Naive thymus-derived CD4-positive, alpha-beta T cell (primary cell): ENCODE data around the gene HSD17B13. TPM values are rescaled to one million over a fixed set of nuclear protein-coding genes. Genes with fewer than 3 reads are reported as not detected.
"Not testable (repeated sequence)": the region's sequence is repeated elsewhere in the genome, so short reads cannot be mapped to it uniquely, and the experiment has no call there.

Source experiments
- ATAC-seq: fragments of 150-1000 bp; cut with Tn5 transposase; 2 replicates; pipeline ENCODE4 v1.10.0; 2021; ENCODE audit warnings: mild to moderate bottlenecking, moderate library complexity
- CTCF ChIA-PET: fragments of 350-600 bp; sonication (Branson Sonifier 250); formaldehyde crosslinking; loops from one replicate; lab custom pipeline; 2021; ENCODE audit warnings: antibody characterized with exemption; lab: Charles Lee
- POLR2A ChIA-PET: fragments of 350-600 bp; sonication (Branson Sonifier 250); formaldehyde crosslinking; loops from one replicate; lab custom pipeline; 2021; ENCODE audit warnings: antibody characterized with exemption, inconsistent platforms; lab: Charles Lee
- DNase-seq, 9 donors: peaks; one replicate each; pipeline versions ENCODE4 v3.0.0 to v3.0.0-alpha.2; 2020 to 2022; ENCODE audit warnings: mixed read lengths in 1 of 9
- H3K27ac ChIP-seq: one replicate; pipeline ENCODE4 v1.7.0; 2013; ENCODE audit warnings: mild to moderate bottlenecking, low read depth, low read length, moderate library complexity
- H3K27me3 ChIP-seq, 2 donors: one replicate each; pipeline ENCODE4 v1.7.0; 2013; ENCODE audit warnings: low read length in 2 of 2, mild to moderate bottlenecking in 2 of 2, moderate library complexity in 2 of 2; ENCODE audit not compliant: control insufficient read depth in 2 of 2, insufficient read depth in 2 of 2
- H3K36me3 ChIP-seq, 3 experiments: 1 replicate in 2 of 3; 2 replicates in 1 of 3; pipeline ENCODE4 v1.7.0; 2013; ENCODE audit warnings: low read length in 3 of 3, mild to moderate bottlenecking in 3 of 3, moderate library complexity in 1 of 3; ENCODE audit not compliant: insufficient read depth in 3 of 3, control insufficient read depth in 2 of 3
- H3K4me1 ChIP-seq, 2 donors: one replicate each; pipeline ENCODE4 v1.7.0; 2013; ENCODE audit warnings: low read length in 2 of 2, mild to moderate bottlenecking in 2 of 2, moderate library complexity in 1 of 2; ENCODE audit not compliant: control insufficient read depth in 2 of 2, insufficient read depth in 2 of 2
- H3K4me3 ChIP-seq: 2 replicates; pipeline ENCODE4 v1.7.0; 2013; ENCODE audit warnings: mild to moderate bottlenecking, low read length
- H3K9me3 ChIP-seq, 3 experiments: 1 replicate in 2 of 3; 2 replicates in 1 of 3; pipeline ENCODE4 v1.7.0; 2013; ENCODE audit warnings: low read length in 3 of 3; ENCODE audit not compliant: control insufficient read depth in 2 of 3
- H3K27ac Mint-ChIP-seq, 9 donors: one replicate each; pipeline ENCODE4 v1.8.0; 2020 to 2022; ENCODE audit warnings: mixed read lengths in 9 of 9, mild to moderate bottlenecking in 8 of 9, moderate library complexity in 5 of 9, inconsistent platforms in 2 of 9
- H3K27me3 Mint-ChIP-seq, 5 donors: one replicate each; pipeline ENCODE4 v1.8.0; 2021 to 2022; ENCODE audit warnings: mixed read lengths in 5 of 5, mild to moderate bottlenecking in 1 of 5
- H3K36me3 Mint-ChIP-seq, 5 donors: one replicate each; pipeline ENCODE4 v1.8.0; 2020 to 2022; ENCODE audit warnings: mixed read lengths in 5 of 5, mild to moderate bottlenecking in 3 of 5, inconsistent platforms in 1 of 5
- H3K4me1 Mint-ChIP-seq, 7 donors: one replicate each; pipeline ENCODE4 v1.8.0; 2020 to 2022; ENCODE audit warnings: mixed read lengths in 7 of 7, mild to moderate bottlenecking in 3 of 7, inconsistent platforms in 1 of 7
- H3K4me3 Mint-ChIP-seq, 10 donors: one replicate each; pipeline ENCODE4 v1.8.0; 2020 to 2022; ENCODE audit warnings: mild to moderate bottlenecking in 10 of 10, mixed read lengths in 10 of 10, moderate library complexity in 6 of 10, inconsistent platforms in 2 of 10
- H3K9me3 Mint-ChIP-seq, 11 donors: one replicate each; pipeline ENCODE4 v1.8.0; 2020 to 2022; ENCODE audit warnings: mixed read lengths in 11 of 11, mild to moderate bottlenecking in 4 of 11, inconsistent platforms in 1 of 11, moderate library complexity in 1 of 11
- intact Hi-C, 2 donors: fragments of 100-400 bp; cut with micrococcal nuclease; formaldehyde crosslinking; loops; one replicate each; pipeline ENCODE4 v1.15.1; 2023
- polyA plus RNA-seq, 2 donors: library from polyadenylated mRNA; unstranded; fragments of 300-500 nt; fragmentation: Illumina TruSeq; gene quantifications; one replicate each; pipeline ENCODE4 v1.2.3, GENCODE V29; 2021
- total RNA-seq, 6 experiments: library from RNA in 5 of 6; stranded (reverse) in 5 of 6; gene quantifications; 1 replicate in 5 of 6; 2 replicates in 1 of 6; pipeline ENCODE4 v1.2.3 and lab custom pipeline; 2021 to 2026

Gene HSD17B13
- total and polyA plus RNA-seq, 7 experiments from 2014 or later: 0.09 to 0.89 (median 0.36) TPM; not detected in 1

- Mint-ChIP-seq H3K4me3 (no peak overlapping the region), H3K27ac (no peak overlapping the region), H3K36me3 (peaks cover 0 to 6% (median 0%) of the 10 kb centered on the region in 5 donors), H3K9me3 (peaks cover 0 to 15% (median 11%) of the 10 kb centered on the region in 11 donors), H3K4me1 (no peaks in the 10 kb centered on the region), H3K27me3 (peaks cover 0 to 6% (median 4%) of the 10 kb centered on the region in 5 donors)
- ChIA-PET POLR2A (no interaction called here), CTCF (no interaction called here)
- DNase-seq (no peak), ATAC-seq (no peak)
- Histone ChIP-seq H3K9me3 (no peaks in the 10 kb centered on the region), H3K27ac (no peak overlapping the region), H3K36me3 (no peaks in the 10 kb centered on the region), H3K4me1 (no peaks in the 10 kb centered on the region), H3K4me3 (no peak overlapping the region), H3K27me3 (no peaks in the 10 kb centered on the region)
- intact Hi-C loops: no loop called here
These were observed 24.3 kb downstream of the HSD17B13 start for GRCh38 chr4:87298362-87298761.

- H3K27ac ChIP-seq, H3K27ac Mint-ChIP-seq, H3K4me1 Mint-ChIP-seq, ATAC-seq, H3K36me3 Mint-ChIP-seq, H3K4me1 ChIP-seq, H3K4me3 ChIP-seq, DNase-seq, H3K4me3 Mint-ChIP-seq, POLR2A ChIA-PET, H3K27me3 Mint-ChIP-seq, H3K27me3 ChIP-seq, H3K9me3 ChIP-seq, intact Hi-C loops, CTCF ChIA-PET, H3K36me3 ChIP-seq: not testable (repeated sequence)
- peaks cover 0 to 21% (median 11%) of the 10 kb centered on the region in 11 donors for H3K9me3 Mint-ChIP-seq
These were observed 27.8 kb downstream of the HSD17B13 start for GRCh38 chr4:87294911-87295310.

GRCh38 chr4:87293889-87294288, 28.8 kb downstream of the HSD17B13 start:
- H3K4me1 Mint-ChIP-seq, H3K27ac ChIP-seq, H3K4me3 Mint-ChIP-seq, DNase-seq, intact Hi-C loops, H3K27ac Mint-ChIP-seq, H3K36me3 ChIP-seq, H3K9me3 ChIP-seq, H3K36me3 Mint-ChIP-seq, H3K4me3 ChIP-seq, H3K27me3 Mint-ChIP-seq, POLR2A ChIA-PET, CTCF ChIA-PET, ATAC-seq, H3K4me1 ChIP-seq, H3K27me3 ChIP-seq: not testable (repeated sequence)
- peaks cover 0 to 21% (median 11%) of the 10 kb centered on the region in 11 donors for H3K9me3 Mint-ChIP-seq

GRCh38 chr4:87286970-87287369, 35.7 kb downstream of the HSD17B13 start:
- ATAC-seq: no peak
- H3K27me3 Mint-ChIP-seq: peaks cover 0 to 13% (median 3%) of the 10 kb centered on the region in 5 donors

GRCh38 chr4:87284268-87284667, 38.4 kb downstream of the HSD17B13 start:
- H3K4me3 Mint-ChIP-seq, H3K27ac Mint-ChIP-seq, intact Hi-C loops, H3K4me1 Mint-ChIP-seq, H3K4me1 ChIP-seq, H3K4me3 ChIP-seq, DNase-seq, ATAC-seq, H3K36me3 ChIP-seq, H3K27ac ChIP-seq, H3K27me3 ChIP-seq, POLR2A ChIA-PET, CTCF ChIA-PET: not testable (repeated sequence)
- peaks cover 0 to 13% (median 6%) of the 10 kb centered on the region in 5 donors for H3K27me3 Mint-ChIP-seq
- peaks cover 5 to 53% (median 23%) of the 10 kb centered on the region in 11 donors for H3K9me3 Mint-ChIP-seq
- peaks cover 0 to 18% (median 0%) of the 10 kb centered on the region in 3 experiments for H3K9me3 ChIP-seq
- H3K36me3 Mint-ChIP-seq: peaks cover 0 to 18% (median 5%) of the 10 kb centered on the region in 5 donors

More at GRCh38 chr4:87286970-87287369, 35.7 kb downstream of the HSD17B13 start:
- Histone ChIP-seq H3K9me3 (peaks cover 0 to 18% (median 0%) of the 10 kb centered on the region in 3 experiments), H3K4me1 (no peaks in the 10 kb centered on the region), H3K36me3 (no peaks in the 10 kb centered on the region), H3K4me3 (no peak overlapping the region), H3K27me3 (no peaks in the 10 kb centered on the region), H3K27ac (no peak overlapping the region)
- intact Hi-C loops: no loop called here
- no peak overlapping the region for H3K27ac Mint-ChIP-seq
- no peaks in the 10 kb centered on the region for H3K4me1 Mint-ChIP-seq
- H3K4me3 Mint-ChIP-seq: no peak overlapping the region
- CTCF ChIA-PET: no interaction called here
- no peak for DNase-seq
- H3K36me3 Mint-ChIP-seq: peaks cover 0 to 18% (median 5%) of the 10 kb centered on the region in 5 donors
- peaks cover 5 to 53% (median 21%) of the 10 kb centered on the region in 11 donors for H3K9me3 Mint-ChIP-seq
- POLR2A ChIA-PET: no interaction called here

- Histone ChIP-seq H3K27me3 (no peaks in the 10 kb centered on the region), H3K27ac (no peak overlapping the region), H3K9me3 (peaks cover 0 to 18% (median 0%) of the 10 kb centered on the region in 3 experiments), H3K36me3 (no peaks in the 10 kb centered on the region), H3K4me1 (no peaks in the 10 kb centered on the region), H3K4me3 (no peak overlapping the region)
- no peaks in the 10 kb centered on the region for H3K4me1 Mint-ChIP-seq
- no peak overlapping the region for H3K27ac Mint-ChIP-seq
- POLR2A ChIA-PET: no interaction called here
- ATAC-seq (no peak), DNase-seq (no peak)
- peaks cover 0 to 18% (median 5%) of the 10 kb centered on the region in 5 donors for H3K36me3 Mint-ChIP-seq
- H3K9me3 Mint-ChIP-seq: peaks cover 5 to 53% (median 23%) of the 10 kb centered on the region in 11 donors
- CTCF ChIA-PET: no interaction called here
- H3K4me3 Mint-ChIP-seq: no peak overlapping the region
- peaks cover 0 to 16% (median 6%) of the 10 kb centered on the region in 5 donors for H3K27me3 Mint-ChIP-seq
- intact Hi-C loops: no loop called here
These were observed 39.5 kb downstream of the HSD17B13 start for GRCh38 chr4:87283151-87283550.

- ATAC-seq (no peak), DNase-seq (no peak)
- Histone ChIP-seq H3K36me3 (no peaks in the 10 kb centered on the region), H3K27ac (no peak overlapping the region), H3K4me3 (no peak overlapping the region), H3K4me1 (no peaks in the 10 kb centered on the region), H3K9me3 (peaks cover 0 to 12% (median 0%) of the 10 kb centered on the region in 3 experiments), H3K27me3 (no peaks in the 10 kb centered on the region)
- ChIA-PET CTCF (no interaction called here), POLR2A (no interaction called here)
- peaks cover 0 to 6% (median 0%) of the 10 kb centered on the region in 5 donors for H3K36me3 Mint-ChIP-seq
- peaks cover 5 to 40% (median 16%) of the 10 kb centered on the region in 11 donors for H3K9me3 Mint-ChIP-seq
- peaks cover 0 to 21% (median 6%) of the 10 kb centered on the region in 5 donors for H3K27me3 Mint-ChIP-seq
- H3K4me3 Mint-ChIP-seq: no peak overlapping the region
- H3K27ac Mint-ChIP-seq: no peak overlapping the region
- no peaks in the 10 kb centered on the region for H3K4me1 Mint-ChIP-seq
- intact Hi-C loops: no loop called here
These were observed 41.1 kb downstream of the HSD17B13 start for GRCh38 chr4:87281603-87282002.
